Erythroblast (primary cell): Measurements from ENCODE around the gene PRAF2.

Source experiments
- DNase-seq, 2 experiments: peaks; one replicate each; lab custom pipeline; 2025; lab: John Stamatoyannopoulos, UW
- GATA1 ChIP-seq: IDR thresholded peaks from 2 replicates; pipeline ENCODE4 v1.6.1; 2011; ENCODE audit warnings: low read depth, mild to moderate bottlenecking, control low read depth, low read length, moderate library complexity
- POLR2A ChIP-seq: IDR thresholded peaks from 2 replicates; pipeline ENCODE4 v1.6.1; 2011; ENCODE audit warnings: mild to moderate bottlenecking, low read length

Gene PRAF2

GRCh38 chrX:49043987-49044281 lies 29.9 kb downstream of the PRAF2 start:
- no peak for DNase-seq
- TF ChIP-seq POLR2A (no peak), GATA1 (no peak)

DNA sequence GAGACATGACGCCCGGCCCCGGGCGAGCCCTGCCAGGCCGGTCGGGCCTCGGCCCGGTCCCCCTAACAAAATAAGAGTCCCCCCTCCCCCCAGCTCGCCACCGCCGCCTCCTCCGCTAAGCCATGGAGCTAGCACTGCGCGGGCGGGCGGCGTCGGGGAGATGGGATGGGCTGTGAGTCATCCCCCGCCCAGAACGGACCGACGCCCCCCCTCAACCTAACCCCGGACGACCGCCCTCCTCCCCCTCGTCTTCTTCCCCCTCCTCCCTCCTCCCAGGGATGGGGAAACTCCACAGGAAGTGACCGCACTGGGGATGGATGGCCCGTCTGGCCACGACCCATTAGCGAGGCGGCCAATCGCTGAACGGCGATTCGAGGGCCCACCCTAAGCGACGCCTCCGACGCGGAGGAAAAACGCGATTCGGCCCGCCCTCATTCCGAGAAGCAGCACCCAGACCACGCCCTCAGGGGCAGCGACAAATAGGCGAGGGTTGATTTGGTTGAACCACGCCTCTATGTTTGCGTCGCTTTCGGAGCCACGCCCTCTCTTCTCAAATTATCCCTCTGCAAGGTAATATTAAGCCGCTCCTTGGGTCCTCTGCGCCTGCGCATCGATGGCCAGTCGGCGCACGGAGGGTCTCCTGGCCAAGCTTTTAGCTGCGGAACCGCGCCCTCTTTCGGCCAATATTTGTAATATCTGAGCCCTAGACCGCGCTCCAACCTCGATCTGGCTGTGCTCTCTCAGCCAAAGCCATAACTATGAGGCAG lies 30.4 kb downstream of the PRAF2 start, which contains the start of gene TFE3:
TSS of gene TFE3 (minus strand) at position 138 of the 767 bp plus-strand sequence. CDS start at position 7, 131 bp downstream.
- TF ChIP-seq POLR2A (peak; percentile 28), GATA1 (no peak)
- peak; percentile 98 to 99 for DNase-seq

- DNase-seq: no peak
- TF ChIP-seq POLR2A (no peak), GATA1 (no peak)
Observed at GRCh38 chrX:49042581-49043219, 31.1 kb downstream of the PRAF2 start.

DNA sequence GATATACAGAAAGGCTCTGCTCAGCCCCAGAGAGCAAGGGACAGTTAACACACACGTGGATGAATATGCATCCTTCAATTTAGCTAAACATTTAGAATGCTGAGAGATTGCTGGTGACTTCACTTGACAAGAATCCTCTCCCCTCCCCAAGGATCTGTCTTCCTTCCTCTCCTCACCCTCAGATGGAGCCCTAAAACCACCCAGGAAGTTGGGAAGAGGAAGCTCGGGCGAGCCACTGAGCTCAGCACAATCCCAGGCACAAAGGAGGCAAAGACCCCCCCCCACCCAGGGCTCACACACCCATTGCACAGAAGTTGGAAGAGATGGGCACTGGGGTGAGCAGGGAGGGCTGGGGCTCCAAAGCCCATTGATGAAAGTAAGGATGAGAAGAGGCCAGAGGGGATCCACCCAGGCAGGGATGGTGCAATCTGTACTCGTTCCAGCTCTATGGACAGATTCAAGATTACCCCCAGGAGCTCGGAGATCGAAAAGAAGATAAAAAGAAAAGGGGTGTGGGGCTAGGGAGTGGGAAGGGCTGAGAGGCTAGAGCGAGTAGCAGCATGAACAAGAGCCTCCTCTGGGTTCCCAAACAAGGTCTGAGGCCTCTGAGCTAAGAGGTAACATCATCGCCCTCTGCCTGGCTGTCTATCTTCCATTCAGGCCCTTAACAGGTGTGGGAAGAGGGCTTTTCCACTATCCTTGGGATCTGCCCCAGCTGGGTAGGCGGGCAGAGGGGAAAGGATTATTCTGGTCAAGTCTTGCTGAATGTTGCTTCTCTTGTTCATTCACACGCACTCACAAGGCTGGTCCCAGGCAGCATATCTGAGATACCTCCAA lies 31.8 kb downstream of the PRAF2 start:
- peak in 1 of 2 experiments; percentile 44 for DNase-seq
- TF ChIP-seq GATA1 (no peak), POLR2A (no peak)

DNA sequence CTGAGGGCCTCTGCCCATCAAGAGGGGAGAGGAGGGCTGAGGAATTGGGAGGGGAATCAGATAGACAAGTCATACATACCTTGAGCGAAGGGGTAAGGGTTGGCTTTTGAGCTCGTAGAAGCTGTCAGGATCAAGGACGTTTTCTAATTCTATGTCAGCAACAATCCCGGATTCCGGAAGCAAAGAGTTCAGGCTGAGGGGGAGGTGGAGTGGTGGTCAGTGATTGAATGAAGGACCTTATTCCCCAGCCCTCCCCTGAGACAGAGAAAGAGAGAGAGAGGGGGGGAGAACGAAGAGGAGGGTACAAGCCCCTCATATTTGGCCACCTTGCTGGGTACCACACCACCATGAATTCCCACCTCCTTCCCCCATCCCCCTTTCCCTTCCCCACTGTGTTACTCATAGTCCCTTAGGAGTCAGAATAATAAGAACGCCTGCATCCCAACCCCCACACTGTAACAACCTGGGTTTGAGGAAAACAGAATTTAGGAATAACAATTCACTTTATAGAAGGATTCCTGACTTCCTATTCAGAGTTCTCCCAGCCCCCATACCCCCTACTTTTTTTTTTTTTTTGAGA lies 33.3 kb downstream of the PRAF2 start:
- no peak for TF ChIP-seq GATA1
- no peak for TF ChIP-seq POLR2A
- no peak for DNase-seq

DNA sequence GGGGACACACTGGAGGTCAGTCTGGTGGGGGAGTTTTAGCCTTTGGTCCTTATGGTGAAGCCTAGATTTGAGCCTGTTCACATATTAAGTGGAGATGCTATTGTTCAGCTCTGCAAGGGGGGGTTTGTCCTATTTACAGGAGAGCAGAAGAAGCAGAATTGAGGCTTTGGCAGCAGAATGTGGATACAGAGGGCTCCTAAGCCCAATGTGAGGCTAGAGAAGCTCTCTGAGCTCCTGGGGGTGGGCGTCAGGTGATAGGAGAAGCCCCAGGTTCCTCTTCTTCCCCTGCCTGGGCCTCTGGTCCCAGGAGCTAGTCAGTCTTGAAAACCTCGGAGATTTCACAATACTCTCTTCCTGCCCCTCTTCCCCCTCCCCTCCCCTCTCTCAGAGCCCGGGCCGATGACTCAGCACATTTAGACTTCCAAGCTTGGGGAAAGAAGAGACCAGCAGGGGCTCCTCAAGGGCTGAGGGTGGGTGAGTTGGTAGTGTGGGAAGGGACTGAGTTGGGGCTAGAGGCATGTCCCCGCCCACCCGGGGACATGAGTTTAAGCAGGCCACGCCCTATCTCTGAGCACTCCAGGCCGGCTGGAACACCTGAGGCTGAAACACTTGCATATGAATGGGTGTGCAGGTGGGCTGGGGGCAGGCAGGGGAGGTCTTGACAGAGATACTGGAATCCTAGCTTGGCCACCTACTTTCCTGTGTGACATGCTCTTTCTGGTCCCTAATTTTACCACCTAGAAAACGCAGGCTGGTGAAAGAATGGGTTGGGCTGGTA lies 34.0 kb downstream of the PRAF2 start:
- TF ChIP-seq POLR2A (no peak), GATA1 (no peak)
- peak; percentile 79 to 89 for DNase-seq

DNA sequence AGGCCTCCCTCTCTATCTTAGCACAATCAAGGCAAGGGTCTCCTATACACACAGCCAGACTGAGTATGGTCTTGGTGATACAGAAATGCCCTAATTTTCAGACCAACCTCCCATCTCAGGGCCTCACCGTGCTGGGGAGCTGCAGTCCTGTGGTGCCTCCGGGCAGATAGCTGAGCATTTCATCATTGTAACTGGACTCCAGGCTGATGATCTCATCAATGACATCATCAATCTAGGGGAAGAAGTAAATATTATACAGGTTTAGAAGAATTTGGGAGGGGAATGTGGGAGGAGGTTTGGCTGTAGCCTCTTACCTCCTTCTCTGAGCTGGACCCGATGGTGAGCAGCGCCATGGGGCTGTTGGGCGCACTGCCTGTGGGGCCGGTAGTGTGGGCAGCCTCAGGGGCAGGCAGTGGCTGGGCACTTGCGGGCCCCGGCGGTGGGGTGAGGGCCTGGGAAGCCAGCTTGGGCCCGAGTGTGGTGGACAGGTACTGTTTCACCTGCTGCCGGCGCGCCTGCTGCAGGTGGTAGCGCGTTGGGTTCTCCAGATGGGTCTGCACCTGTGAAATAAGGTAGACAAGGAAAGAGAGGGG lies 35.8 kb downstream of the PRAF2 start:
- peak in 1 of 2 experiments; percentile 52 for DNase-seq
- TF ChIP-seq GATA1: no peak

- no peak for DNase-seq
Observed at GRCh38 chrX:49030283-49030682, 43.5 kb downstream of the PRAF2 start.

DNA sequence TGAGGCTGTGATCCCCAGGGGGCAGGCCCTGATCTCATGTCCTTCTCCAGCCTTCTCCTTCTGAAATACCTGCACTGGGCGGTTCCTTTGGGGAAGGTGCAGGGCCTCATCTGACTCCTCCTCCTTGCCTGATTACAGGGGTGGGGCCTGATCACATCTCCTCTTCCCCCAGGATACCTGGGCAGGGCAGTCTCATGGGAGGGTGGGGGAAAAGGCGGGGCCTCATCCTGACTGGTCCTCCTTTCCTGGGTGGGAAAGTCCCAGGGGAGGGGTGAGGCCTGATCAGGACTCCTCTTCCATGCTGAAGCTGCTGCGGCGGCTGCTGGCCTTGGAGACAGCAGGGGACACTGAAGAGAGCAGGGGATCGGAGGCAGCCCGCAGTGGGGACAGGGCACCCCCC lies 43.9 kb downstream of the PRAF2 start:
- DNase-seq: no peak
- TF ChIP-seq POLR2A (no peak), GATA1 (no peak)

More at GRCh38 chrX:49030283-49030682, 43.5 kb downstream of the PRAF2 start:
- TF ChIP-seq POLR2A (no peak), GATA1 (no peak)
